Heart left ventricle (tissue), 16 donors: Measurements from ENCODE around the gene P4HTM. TPM values are rescaled to one million over a fixed set of nuclear protein-coding genes. Genes with fewer than 3 reads are reported as not detected.

Experiments used
- ATAC-seq, 4 donors: fragments of 200-7000 bp; cut with Tn5 transposase; one replicate each; pipeline ENCODE4 v1.9.1; 2020 to 2022; ENCODE audit warnings: moderate library complexity in 4 of 4, mild to moderate bottlenecking in 3 of 4, moderate number of reproducible peaks in 1 of 4
- DNase-seq, 5 donors: peaks; one replicate each; pipeline ENCODE4 v3.0.0-alpha.2; 2020
- H3K27ac ChIP-seq, 12 donors: fragments of 200-600 bp; sonication (generic) in 4 of 12; one replicate each; pipeline versions ENCODE4 v1.5.0 to v1.8.0; 2016 to 2022; ENCODE audit warnings: mild to moderate bottlenecking in 2 of 12
- H3K27me3 ChIP-seq, 9 donors: fragments of 200-600 bp; sonication (generic) in 2 of 9; one replicate each; pipeline versions ENCODE4 v1.5.1 to v1.8.0; 2016 to 2022; ENCODE audit warnings: mild to moderate bottlenecking in 3 of 9
- H3K36me3 ChIP-seq, 9 donors: fragments of 200-600 bp; sonication (generic) in 2 of 9; one replicate each; pipeline versions ENCODE4 v1.5.0 to v1.8.0; 2018 to 2022; ENCODE audit warnings: mild to moderate bottlenecking in 2 of 9
- H3K4me1 ChIP-seq, 12 donors: fragments of 200-600 bp; sonication (generic) in 4 of 12; one replicate each; pipeline versions ENCODE4 v1.5.0 to v1.8.0; 2016 to 2022; ENCODE audit warnings: mild to moderate bottlenecking in 3 of 12
- H3K4me3 ChIP-seq, 12 donors: fragments of 200-600 bp; sonication (generic) in 4 of 12; one replicate each; pipeline versions ENCODE4 v1.5.0 to v1.8.0; 2017 to 2022; ENCODE audit warnings: mild to moderate bottlenecking in 9 of 12, moderate library complexity in 4 of 12
- H3K9me3 ChIP-seq, 12 donors: fragments of 200-600 bp; sonication (generic) in 4 of 12; one replicate each; pipeline versions ENCODE4 v1.5.0 to v1.8.0; 2016 to 2022; ENCODE audit warnings: mild to moderate bottlenecking in 1 of 12
- CTCF ChIP-seq, 12 donors: fragments of 200-600 bp; sonication (generic) in 4 of 12; IDR thresholded peaks; one replicate each; pipeline versions ENCODE4 v1.5.0 to v1.8.0; 2018 to 2022; ENCODE audit warnings: antibody characterized with exemption in 12 of 12, mild to moderate bottlenecking in 5 of 12
- POLR2A ChIP-seq, 2 donors: fragments of 450-650 bp; IDR thresholded peaks; one replicate each; pipeline ENCODE4 v1.6.1; 2017; ENCODE audit warnings: antibody characterized with exemption in 2 of 2, mild to moderate bottlenecking in 2 of 2, moderate library complexity in 2 of 2
- WGBS, 4 donors: extraction: QIAGEN DNeasy Blood & Tissue Kit in 2 of 4; methylation state at CpG; one replicate each; pipeline versions ENCODE4 v1.1.5 to v1.1.7; 2013 to 2018; 5-methylcytosine and 5-hydroxymethylcytosine counted together
- intact Hi-C, 10 donors: fragments of 100-400 bp; cut with DNase I; formaldehyde crosslinking; loops; one replicate each; pipeline versions ENCODE4 v1.11.1 to v1.14.2; 2022
- polyA plus RNA-seq, 2 donors: library from polyadenylated mRNA; stranded (reverse); fragments of 200-250 nt; gene quantifications; one replicate each; pipeline ENCODE4 v1.2.3, GENCODE V29; 2013
- total RNA-seq, 9 donors: library from RNA; depleted of rRNA in 2 of 9; stranded (reverse); fragments of >200 nt in 2 of 9; fragmentation: NEBNext Ultra II Directional in 3 of 9; extraction: Animal tissue kit (Norgen Biotek cat#: 25700) in 3 of 9; gene quantifications; one replicate each; pipeline versions ENCODE4 v1.1.0 to v1.2.4, GENCODE V29; 2016 to 2023
- donor health status: ischemic (EF 13 %, LVEDD 7.1; RV severe dilation, severe dysfunction).
- donor health status: healthy with polysubstance abuse.
- donor health status: DM: no; HTN: yes; CAD: no.
- donor health status: DM: no; HTN: no; CAD: no.
- donor health status: ischemic (EF 25% LVEDD 6.9; RV normal size, moderate dysfunction).
- donor health status: ischemic (EF 25% LVEDD 5.7; RV mildly dilated, moderate dysfunction).
- donor health status: healthy.
- donor health status: DM: yes; HTN: yes; CAD: no.
- donor health status: ischemic (EF 35%, LVEDD 5.7; RV mildly dilated, moderate dysfunction).
- donor health status: nonischemic (EF 11% LVEDD 7.7; RV severe dilation, severe dysfunction).
- donor health status: DM: yes; HTN: yes; CAD: no.
- donor health status: PGD.
- donor health status: ischemic (EF 29% LVEDD 5.4; RV normal size, mild dysfunction).
- donor health status: nonischemic (EF 23%, LVEDD 6.1; RV moderate dilation, normal function).

The P4HTM gene
- total and polyA plus RNA-seq, 11 donors = 19.0 to 42.7 (median 33.9) TPM

- H3K36me3 ChIP-seq = peaks cover 0 to 43% (median 42%) of the 10 kb centered on the region in 9 donors
- intact Hi-C loops = loop anchor here in 2 of 10 donors (2.0 to 10.0 kb wide), 2 partner anchors 33 to 73 kb away; partner anchors contain the start of gene QRICH1 (in 1 of the 2)
- TF ChIP-seq POLR2A (IDR thresholded peaks at IDR 0.05) (peak; percentile 20 to 35), CTCF (IDR thresholded peaks at IDR 0.05) (peak; percentile 89 to 100 (median 98))
- ATAC-seq = peak; percentile 64 to 87 (median 84)
- peak within 1 kb of the TSS; percentile 76 to 100 (median 92) for H3K4me3 ChIP-seq
- H3K4me1 ChIP-seq = peaks cover 0 to 75% (median 41%) of the 10 kb centered on the region in 12 donors
- H3K27ac ChIP-seq = peak within 1 kb of the TSS; percentile 99 to 100 (median 100)
- 1% methylated on average over 36 to 83 of the region's 83 CpGs for WGBS, 4 donors
- no peaks in the 10 kb centered on the region for H3K27me3 ChIP-seq
- peak; percentile 93 to 97 (median 94) for DNase-seq
- no peaks in the 10 kb centered on the region for H3K9me3 ChIP-seq
These were observed 32.0 kb downstream of the P4HTM start, which contains the start of gene NDUFAF3 for GRCh38 chr3:49021813-49022687. Gene NDUFAF3, plus strand, starts transcription at chr3:49022121. Its CDS starts 24 bp downstream, at chr3:49022145.

GRCh38 chr3:49022688-49023171, 32.7 kb downstream of the P4HTM start:
- H3K27me3 ChIP-seq = no peaks in the 10 kb centered on the region
- intact Hi-C loops = loop anchor here in 1 of 10 donors (10.0 kb wide), 1 partner anchor 72 kb away; the partner anchor contains the start of gene QRICH1
- peak overlapping the region; percentile 76 to 100 (median 92) for H3K4me3 ChIP-seq
- H3K27ac ChIP-seq = peak overlapping the region in 11 of 12 donors; percentile 99 to 100 (median 100)
- TF ChIP-seq CTCF (IDR thresholded peaks at IDR 0.05) = no peak
- no peak for TF ChIP-seq POLR2A (IDR thresholded peaks at IDR 0.05)
- WGBS, 4 donors = 22 to 27% (median 24%) methylated on average over 9 to 12 of the region's 12 CpGs
- H3K4me1 ChIP-seq = peaks cover 0 to 68% (median 36%) of the 10 kb centered on the region in 12 donors
- H3K9me3 ChIP-seq = no peaks in the 10 kb centered on the region
- peak in 1 of 5 donors; percentile 29 for DNase-seq
- peaks cover 0 to 50% (median 46%) of the 10 kb centered on the region in 9 donors for H3K36me3 ChIP-seq
- ATAC-seq = no peak

- DNase-seq = no peak
- H3K4me1 ChIP-seq = peaks cover 3 to 72% (median 39%) of the 10 kb centered on the region in 12 donors
- no peak overlapping the region for H3K27ac ChIP-seq
- no peaks in the 10 kb centered on the region for H3K27me3 ChIP-seq
- ATAC-seq = no peak
- H3K4me3 ChIP-seq = no peak overlapping the region
- H3K36me3 ChIP-seq = peaks cover 0 to 51% (median 46%) of the 10 kb centered on the region in 9 donors
- intact Hi-C loops = loop anchor here in 1 of 10 donors (10.0 kb wide), 1 partner anchor 71 kb away; the partner anchor contains the start of gene QRICH1
- H3K9me3 ChIP-seq = no peaks in the 10 kb centered on the region
- WGBS, 4 donors = 86 to 93% (median 89%) methylated on average over 4 of the region's 4 CpGs
- TF ChIP-seq POLR2A (IDR thresholded peaks at IDR 0.05) (no peak), CTCF (IDR thresholded peaks at IDR 0.05) (no peak)
These were observed 33.7 kb downstream of the P4HTM start for GRCh38 chr3:49023775-49024174.

- peaks cover 3 to 71% (median 38%) of the 10 kb centered on the region in 12 donors for H3K4me1 ChIP-seq
- H3K36me3 ChIP-seq = peaks cover 0 to 51% (median 46%) of the 10 kb centered on the region in 9 donors
- intact Hi-C loops = loop anchor here in 1 of 10 donors (10.0 kb wide), 1 partner anchor 70 kb away; the partner anchor contains the start of gene QRICH1
- H3K27me3 ChIP-seq = no peaks in the 10 kb centered on the region
- WGBS, 4 donors = 76 to 83% (median 76%) methylated on average over 4 to 5 of the region's 5 CpGs
- H3K4me3 ChIP-seq = no peak overlapping the region
- no peak for ATAC-seq
- no peak for TF ChIP-seq POLR2A (IDR thresholded peaks at IDR 0.05)
- TF ChIP-seq CTCF (IDR thresholded peaks at IDR 0.05) = no peak
- peak in 1 of 5 donors; percentile 25 for DNase-seq
- no peaks in the 10 kb centered on the region for H3K9me3 ChIP-seq
- no peak overlapping the region for H3K27ac ChIP-seq
These were observed 34.4 kb downstream of the P4HTM start for GRCh38 chr3:49024449-49024848.
